DOHH2 (cell line): Measurements from ENCODE around the gene ETFDH.

Experiments used
- CTCF ChIP-seq: fragments of 200-600 bp; sonication (generic); IDR thresholded peaks from one replicate; pipeline ENCODE4 v1.5.1; 2014; ENCODE audit warnings: antibody characterized with exemption, mild to moderate bottlenecking, low read depth, low read length; ENCODE audit not compliant: poor library complexity, severe bottlenecking
- EZH2phosphoT487 ChIP-seq: fragments of 200-600 bp; sonication (generic); IDR thresholded peaks from 2 replicates; pipeline ENCODE4 v1.6.1; 2017; ENCODE audit warnings: borderline replicate concordance, mild to moderate bottlenecking, antibody characterized with exemption, low read length, moderate library complexity, mixed read lengths

- TF ChIP-seq CTCF (no peak), EZH2phosphoT487 (no peak)
These were observed 69.4 kb downstream of the ETFDH start for GRCh38 chr4:158741326-158742021.
